GM19438 (cell line): ENCODE data around the gene HTR3C.
"Not testable (repeated sequence)": the region's sequence is repeated elsewhere in the genome, so short reads cannot be mapped to it uniquely, and the experiment has no call there.

Source experiments
- ATAC-seq: cut with Tn5 transposase; IDR thresholded peaks from one replicate; pipeline ENCODE4 v1.9.1; 2021; ENCODE audit warnings: low read depth; ENCODE audit not compliant: unreplicated experiment

Gene HTR3C

DNA sequence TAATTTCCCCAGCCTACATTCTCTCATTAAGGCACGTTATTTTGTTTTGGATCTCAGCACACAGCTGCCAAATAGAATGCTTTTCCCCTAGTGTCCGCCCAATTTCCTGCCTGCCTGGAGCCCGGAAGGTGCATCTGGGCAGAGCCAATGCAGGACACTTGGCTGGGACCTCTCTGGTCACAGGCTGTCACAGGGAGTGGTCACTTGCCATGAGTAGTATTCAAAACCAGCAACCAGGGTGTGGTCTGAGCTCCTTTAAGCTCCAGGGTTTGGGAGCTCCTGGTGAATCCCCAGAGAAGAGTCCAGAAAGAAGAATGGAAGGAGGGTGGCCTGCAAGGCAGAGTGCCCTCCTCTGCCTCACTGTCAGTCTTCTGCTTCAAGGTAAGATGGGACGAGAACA lies at the start of gene HTR3C:
Gene HTR3C, plus strand, starts transcription at position 281 of the 400 bp plus-strand sequence. Its CDS starts 34 bp downstream, at position 315.
- no peak for ATAC-seq

- no peak for ATAC-seq
These were observed 49.5 kb upstream of the HTR3C start for GRCh38 chr3:184003187-184003967.

DNA sequence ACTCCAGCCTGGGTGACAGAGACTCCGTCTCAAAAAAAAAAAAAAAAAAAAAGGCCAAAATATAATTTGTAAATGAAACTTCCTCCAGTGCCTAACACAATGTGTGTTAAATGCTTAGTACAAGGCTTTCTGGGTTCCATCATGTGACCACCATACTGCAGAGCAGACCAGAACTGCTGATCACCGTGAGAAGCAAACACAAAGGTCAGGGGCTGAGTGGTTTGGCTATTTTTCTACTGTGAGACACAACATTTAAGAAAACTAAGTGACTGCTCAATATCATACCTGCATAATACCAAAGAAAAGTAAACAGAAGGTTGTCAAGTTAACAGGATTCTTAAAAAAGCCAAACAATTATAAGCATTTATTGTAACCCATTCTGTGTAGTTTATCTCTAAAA lies 48.4 kb upstream of the HTR3C start:
- ATAC-seq: no peak

DNA sequence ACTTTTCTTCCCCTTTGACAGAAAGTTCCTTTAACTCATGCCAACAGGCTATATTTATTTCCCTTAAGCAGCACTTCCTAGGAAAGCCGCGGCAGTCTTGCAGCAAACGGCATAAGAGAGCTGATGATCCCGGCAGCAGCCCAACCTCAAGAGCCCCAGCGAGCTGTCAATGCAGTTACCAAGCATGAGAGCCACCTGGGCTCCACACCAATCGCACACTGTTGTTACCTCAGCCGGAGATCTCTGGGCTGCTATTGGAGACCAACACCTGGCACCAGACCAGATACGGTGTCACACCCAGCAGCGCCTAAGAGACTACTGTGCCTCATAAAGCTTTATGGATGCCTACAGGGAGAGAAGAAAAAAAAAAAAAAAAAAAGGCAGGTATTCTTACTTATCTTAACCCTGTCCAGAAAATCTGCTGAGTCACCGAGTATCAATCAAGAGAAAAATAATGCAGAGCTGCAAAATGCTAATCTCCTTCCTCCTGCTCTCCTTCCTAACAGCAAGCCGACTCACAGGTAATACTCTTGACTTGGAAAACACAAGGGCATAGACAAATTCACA lies 46.8 kb upstream of the HTR3C start:
- ATAC-seq: peak; percentile 82

GRCh38 chr3:184007143-184007813 lies 45.6 kb upstream of the HTR3C start:
- not testable (repeated sequence) for ATAC-seq

DNA sequence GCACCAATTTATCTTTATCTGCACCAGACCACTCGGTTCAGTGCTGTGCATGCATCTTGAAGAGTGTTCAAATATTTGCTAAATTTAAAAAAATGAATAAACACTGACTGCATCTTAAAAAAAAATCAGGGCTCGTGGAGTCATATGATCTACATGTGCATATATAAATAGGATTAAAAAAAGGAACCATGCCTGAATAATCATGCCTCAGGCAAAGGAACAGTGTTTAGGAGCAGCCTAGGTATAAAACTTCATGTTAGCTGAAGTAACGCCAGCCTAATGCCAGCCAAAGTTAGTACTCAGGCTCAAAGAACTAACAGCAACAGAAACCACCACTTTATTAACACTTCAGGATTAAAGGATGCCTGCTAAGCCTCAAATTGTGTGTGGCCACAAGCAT lies 44.7 kb upstream of the HTR3C start:
- no peak for ATAC-seq

- no peak for ATAC-seq
These were observed 41.5 kb upstream of the HTR3C start for GRCh38 chr3:184011230-184011876.

GRCh38 chr3:184011937-184012889 lies 40.6 kb upstream of the HTR3C start:
- ATAC-seq: no peak

DNA sequence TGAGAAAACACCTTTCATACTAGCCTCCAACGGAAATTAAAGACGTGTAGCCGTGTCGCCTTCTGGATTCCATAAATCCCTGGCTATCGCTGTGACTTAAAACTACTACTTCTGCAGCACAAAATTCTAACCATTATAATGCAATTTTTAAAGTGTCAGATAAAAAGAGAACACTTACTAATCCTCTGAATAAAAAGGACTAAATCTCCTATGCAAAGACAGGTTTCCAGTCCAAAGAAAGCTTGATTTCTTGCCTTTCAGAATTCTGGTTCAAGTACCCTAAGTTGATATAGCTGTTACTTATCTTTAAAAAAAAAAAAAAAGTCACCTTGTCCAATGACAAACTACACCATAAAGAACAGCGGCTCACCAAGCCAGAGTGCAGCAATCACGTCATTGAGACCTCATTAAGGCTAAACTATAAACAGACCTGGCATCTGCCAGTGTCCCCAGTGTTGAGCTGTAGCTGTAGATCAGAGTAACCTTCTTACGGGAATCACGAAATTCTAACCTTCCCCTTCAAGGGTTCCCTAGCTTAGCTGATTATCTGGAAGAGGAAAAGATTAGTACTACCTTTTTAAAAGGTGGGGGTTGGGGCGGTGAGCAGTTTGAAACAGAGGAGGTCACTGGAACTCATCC lies 37.3 kb upstream of the HTR3C start:
- ATAC-seq: no peak

- no peak for ATAC-seq
These were observed 36.7 kb upstream of the HTR3C start for GRCh38 chr3:184016169-184016570.

- peak; percentile 80 for ATAC-seq
These were observed 35.8 kb upstream of the HTR3C start for GRCh38 chr3:184016811-184017671.

- ATAC-seq: peak; percentile 98
These were observed 35.0 kb upstream of the HTR3C start, which contains the start of gene ABCC5 for GRCh38 chr3:184017672-184018423. TSS of gene ABCC5 (minus strand) at chr3:184017884. CDS start at chr3:184014392, 3,492 bp downstream.

- ATAC-seq: no peak
These were observed 34.3 kb upstream of the HTR3C start for GRCh38 chr3:184018424-184018973.

- ATAC-seq: no peak
These were observed 30.5 kb upstream of the HTR3C start for GRCh38 chr3:184022323-184022722.

DNA sequence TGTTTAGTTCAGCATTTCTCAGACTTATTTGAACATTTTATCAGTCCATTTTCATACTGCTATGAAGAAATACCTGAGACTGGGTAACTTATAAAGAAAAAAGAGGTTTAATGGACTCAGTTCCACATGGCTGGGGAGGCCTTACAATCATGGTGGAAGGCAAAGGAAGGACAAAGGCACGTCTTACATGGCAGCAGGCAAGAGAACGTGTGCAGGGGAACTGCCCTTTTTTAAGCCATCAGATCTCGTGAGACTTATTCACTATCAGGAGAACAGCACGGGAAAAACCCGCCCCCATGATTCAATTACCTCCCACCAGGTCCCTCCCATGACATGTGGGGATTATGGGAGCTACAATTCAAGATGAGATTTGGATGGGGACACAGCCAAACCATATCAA lies 27.6 kb upstream of the HTR3C start:
- ATAC-seq: not testable (repeated sequence)

DNA sequence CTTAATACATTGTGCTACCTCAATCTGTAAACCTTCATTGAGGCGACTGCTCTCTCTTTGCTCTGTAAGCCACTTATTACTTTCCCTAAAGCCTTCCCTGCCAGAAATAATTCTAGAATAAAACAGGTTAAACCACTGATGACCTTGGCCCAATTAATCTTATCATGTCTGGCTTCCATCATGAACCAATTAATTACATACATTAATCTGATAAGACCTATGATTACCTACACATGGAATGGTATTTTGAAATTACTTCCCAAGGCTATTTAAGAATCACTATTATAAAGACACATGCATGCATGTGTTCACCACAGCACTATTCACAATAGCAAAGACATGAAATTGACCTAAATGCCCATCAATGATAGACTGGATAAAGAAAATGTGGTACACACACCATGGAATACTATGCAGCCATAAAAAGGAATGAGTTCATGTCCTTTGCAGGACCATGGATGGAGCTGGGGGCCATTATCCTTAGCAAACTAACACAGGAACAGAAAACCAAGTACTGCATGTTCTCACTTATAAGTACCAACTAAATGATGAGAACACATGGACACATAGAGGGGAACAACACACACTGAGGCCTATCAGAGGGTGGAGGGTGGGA lies 24.5 kb upstream of the HTR3C start:
- ATAC-seq: not testable (repeated sequence)

GRCh38 chr3:184029443-184029842 lies 23.4 kb upstream of the HTR3C start:
- no peak for ATAC-seq
